Adipose tissue (tissue), 3 donors: ENCODE results near the gene STEAP3. TPM values are rescaled to one million over a fixed set of nuclear protein-coding genes. Genes with fewer than 3 reads are reported as not detected.
"Not testable (repeated sequence)": the region's sequence is repeated elsewhere in the genome, so short reads cannot be mapped to it uniquely, and the experiment has no call there.

Experiments
- H3K27ac ChIP-seq: one replicate; pipeline ENCODE4 v1.5.1; 2013; ENCODE audit warnings: low read depth, low read length
- WGBS, 3 donors: extraction: QIAGEN DNeasy Blood & Tissue Kit; methylation state at CpG; one replicate each; pipeline ENCODE4 v1.1.7; 2013; 5-methylcytosine and 5-hydroxymethylcytosine counted together
- polyA plus RNA-seq, 3 donors: library from polyadenylated mRNA; stranded (reverse); fragments of 200-250 nt; gene quantifications; one replicate each; pipeline ENCODE4 v1.2.3, GENCODE V29; 2013
- donor health status: healthy with polysubstance abuse.
- donor health status: Bipolar disorder and iron deficiency.
- donor health status: healthy.

STEAP3 gene
- polyA plus RNA-seq, 3 donors = 1.6 to 22.0 (median 14.8) TPM

- not testable (repeated sequence) for H3K27ac ChIP-seq
- WGBS, 3 donors = 82 to 93% (median 92%) methylated on average over 2 of the region's 2 CpGs
Observed at GRCh38 chr2:119278385-119278784, 54.8 kb downstream of the STEAP3 start.

- 78 to 87% (median 86%) methylated on average over 6 of the region's 6 CpGs for WGBS, 3 donors
- H3K27ac ChIP-seq = no peak overlapping the region
Observed at GRCh38 chr2:119278946-119279345, 55.3 kb downstream of the STEAP3 start.

GRCh38 chr2:119279666-119280065 is 56.0 kb downstream of the STEAP3 start:
- no peak overlapping the region for H3K27ac ChIP-seq
- 80 to 92% (median 90%) methylated on average over 6 of the region's 6 CpGs for WGBS, 3 donors

- 54 to 66% (median 57%) methylated on average over 4 of the region's 4 CpGs for WGBS, 3 donors
- no peak overlapping the region for H3K27ac ChIP-seq
Observed at GRCh38 chr2:119280680-119281079, 57.0 kb downstream of the STEAP3 start.

- H3K27ac ChIP-seq = no peak overlapping the region
- 64 to 75% (median 74%) methylated on average over 21 of the region's 21 CpGs for WGBS, 3 donors
Observed at GRCh38 chr2:119282146-119282995, 58.7 kb downstream of the STEAP3 start.

GRCh38 chr2:119282996-119283511 is 59.4 kb downstream of the STEAP3 start:
- no peak overlapping the region for H3K27ac ChIP-seq
- WGBS, 3 donors = 59 to 88% (median 72%) methylated on average over 3 to 4 of the region's 4 CpGs

- WGBS, 3 donors = 42 to 72% (median 49%) methylated on average over 10 of the region's 10 CpGs
Observed at GRCh38 chr2:119283873-119284331, 60.3 kb downstream of the STEAP3 start.

GRCh38 chr2:119286661-119287060 is 63.0 kb downstream of the STEAP3 start:
- WGBS, 3 donors = 77 to 86% (median 85%) methylated on average over 8 of the region's 8 CpGs
- no peak overlapping the region for H3K27ac ChIP-seq

More at GRCh38 chr2:119283873-119284331, 60.3 kb downstream of the STEAP3 start:
- H3K27ac ChIP-seq = no peak overlapping the region

GRCh38 chr2:119288576-119288975 is 64.9 kb downstream of the STEAP3 start:
- H3K27ac ChIP-seq = no peak overlapping the region
- 87 to 92% (median 91%) methylated on average over 6 of the region's 6 CpGs for WGBS, 3 donors

GRCh38 chr2:119289093-119289492 is 65.5 kb downstream of the STEAP3 start:
- no peak overlapping the region for H3K27ac ChIP-seq
- WGBS, 3 donors = 67 to 88% (median 79%) methylated on average over 11 of the region's 11 CpGs

GRCh38 chr2:119289642-119290041 is 66.0 kb downstream of the STEAP3 start:
- 86 to 94% (median 90%) methylated on average over 6 of the region's 6 CpGs for WGBS, 3 donors
- H3K27ac ChIP-seq = no peak overlapping the region

GRCh38 chr2:119290859-119291587 is 67.4 kb downstream of the STEAP3 start:
- H3K27ac ChIP-seq = no peak overlapping the region
- WGBS, 3 donors = 43 to 80% (median 56%) methylated on average over 15 of the region's 15 CpGs

GRCh38 chr2:119291588-119292167 is 68.0 kb downstream of the STEAP3 start:
- H3K27ac ChIP-seq = no peak overlapping the region
- WGBS, 3 donors = 65 to 89% (median 88%) methylated on average over 8 of the region's 8 CpGs

GRCh38 chr2:119292226-119292625 is 68.6 kb downstream of the STEAP3 start:
- no peak overlapping the region for H3K27ac ChIP-seq

GRCh38 chr2:119293254-119293653 is 69.6 kb downstream of the STEAP3 start:
- WGBS, 3 donors = 91 to 94% (median 93%) methylated on average over 2 of the region's 2 CpGs
- no peak overlapping the region for H3K27ac ChIP-seq

More at GRCh38 chr2:119292226-119292625, 68.6 kb downstream of the STEAP3 start:
- WGBS, 3 donors = 16 to 65% (median 57%) methylated on average over 8 of the region's 8 CpGs

- WGBS, 3 donors = 60 to 78% (median 78%) methylated on average over 7 of the region's 7 CpGs
- H3K27ac ChIP-seq = no peak overlapping the region
Observed at GRCh38 chr2:119293900-119294299, 70.3 kb downstream of the STEAP3 start.

- WGBS, 3 donors = 89 to 91% (median 89%) methylated on average over 14 of the region's 14 CpGs
- no peak overlapping the region for H3K27ac ChIP-seq
Observed at GRCh38 chr2:119294671-119295070, 71.0 kb downstream of the STEAP3 start.

- 85 to 86% (median 86%) methylated on average over 10 of the region's 10 CpGs for WGBS, 3 donors
- no peak overlapping the region for H3K27ac ChIP-seq
Observed at GRCh38 chr2:119295688-119296375, 72.2 kb downstream of the STEAP3 start.
